HG02938 (cell line): Measurements from ENCODE around the gene SEC14L3.
"Not testable (repeated sequence)": the region's sequence is repeated elsewhere in the genome, so short reads cannot be mapped to it uniquely, and the experiment has no call there.

ENCODE experiments used
- ATAC-seq: cut with Tn5 transposase; IDR thresholded peaks from one replicate; pipeline ENCODE4 v1.9.1; 2021; ENCODE audit warnings: mild to moderate bottlenecking, moderate library complexity; ENCODE audit not compliant: unreplicated experiment

Gene SEC14L3

DNA sequence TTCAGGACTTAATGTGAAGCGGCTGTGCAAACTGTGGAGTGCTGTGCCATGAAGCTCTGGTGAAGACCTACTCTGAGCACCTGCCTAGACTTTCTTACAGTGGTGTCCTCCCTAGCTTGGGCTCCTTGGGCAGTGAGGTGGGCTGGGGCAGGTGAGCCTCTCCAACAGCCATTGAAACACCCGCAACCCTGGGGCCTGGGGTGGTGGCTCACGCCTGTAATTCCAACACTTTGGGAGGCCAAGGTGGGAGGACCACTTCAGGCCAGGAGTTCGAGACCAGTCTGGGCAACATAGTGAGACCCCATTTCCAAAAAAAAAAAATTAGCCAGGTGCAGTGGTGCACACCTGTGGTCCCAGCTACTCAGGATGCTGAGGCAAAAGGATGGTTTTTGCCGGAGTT is 14.3 kb upstream of the SEC14L3 start:
- ATAC-seq: no peak

- no peak for ATAC-seq
These were observed 13.7 kb upstream of the SEC14L3 start for GRCh38 chr22:30485362-30485988.

DNA sequence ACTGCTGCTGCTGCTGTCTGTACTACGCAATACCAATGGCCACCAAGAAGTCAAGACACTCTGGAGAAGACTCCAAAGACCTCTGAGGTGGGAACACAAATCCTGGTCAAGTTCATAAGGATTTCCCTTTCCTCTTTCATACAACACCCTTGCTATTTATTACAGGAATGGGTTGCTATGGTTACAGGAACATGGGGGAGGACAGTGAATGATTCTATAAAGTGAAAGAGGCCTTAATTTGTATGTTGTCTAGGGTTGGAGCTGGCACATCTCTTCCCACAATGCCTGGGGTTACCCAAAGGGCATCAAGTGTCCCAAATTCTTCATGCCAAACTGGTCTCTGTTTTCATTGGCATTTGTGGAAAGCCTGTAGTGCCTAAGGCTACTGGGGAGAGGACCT is 11.4 kb upstream of the SEC14L3 start:
- ATAC-seq: no peak

DNA sequence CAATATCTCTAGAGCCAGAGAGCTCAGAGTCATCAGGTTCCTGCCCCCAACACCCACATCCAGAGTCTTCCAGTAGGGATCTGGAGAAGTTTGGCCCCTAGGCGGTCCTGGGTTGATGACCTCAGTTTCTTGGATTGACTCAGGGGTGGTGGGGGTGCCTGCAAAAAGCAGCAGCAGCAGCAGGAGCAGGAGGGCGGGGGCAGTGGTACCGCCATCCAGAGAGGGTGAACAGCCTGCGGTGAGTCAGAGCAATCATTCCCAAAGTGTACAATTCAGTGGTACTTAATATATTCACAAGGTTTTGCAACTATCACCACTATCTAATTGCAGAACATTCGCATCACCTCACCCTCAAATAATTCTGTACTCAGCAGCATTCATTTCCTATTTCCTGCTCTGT is 9.9 kb upstream of the SEC14L3 start:
- no peak for ATAC-seq

DNA sequence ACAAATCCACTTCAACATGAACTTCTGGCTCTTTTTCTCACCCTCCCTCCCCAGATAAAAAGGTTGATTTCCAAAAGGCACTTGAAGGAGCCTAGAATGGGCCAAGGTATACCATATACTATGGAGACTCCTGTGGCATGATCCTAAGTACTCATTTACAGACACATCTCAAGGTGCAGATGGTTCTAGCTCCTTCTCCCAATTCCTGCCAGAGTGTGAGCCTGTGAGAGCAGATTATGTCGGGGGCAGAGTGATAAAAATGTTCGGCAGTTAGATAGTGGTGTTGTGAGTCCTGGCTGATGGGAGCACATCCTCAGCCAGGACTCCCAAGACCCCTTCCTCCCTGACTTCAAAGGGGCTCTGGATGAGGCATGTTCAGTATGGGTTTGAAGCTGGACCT is 8.2 kb upstream of the SEC14L3 start:
- ATAC-seq: no peak

- ATAC-seq: no peak
These were observed 3.0 kb upstream of the SEC14L3 start for GRCh38 chr22:30474683-30475424.

GRCh38 chr22:30474121-30474520 is 2.3 kb upstream of the SEC14L3 start:
- no peak for ATAC-seq

- ATAC-seq: no peak
These were observed 1.3 kb upstream of the SEC14L3 start for GRCh38 chr22:30472994-30473720.

- ATAC-seq: no peak
These were observed 1.2 kb downstream of the SEC14L3 start for GRCh38 chr22:30470655-30471054.

DNA sequence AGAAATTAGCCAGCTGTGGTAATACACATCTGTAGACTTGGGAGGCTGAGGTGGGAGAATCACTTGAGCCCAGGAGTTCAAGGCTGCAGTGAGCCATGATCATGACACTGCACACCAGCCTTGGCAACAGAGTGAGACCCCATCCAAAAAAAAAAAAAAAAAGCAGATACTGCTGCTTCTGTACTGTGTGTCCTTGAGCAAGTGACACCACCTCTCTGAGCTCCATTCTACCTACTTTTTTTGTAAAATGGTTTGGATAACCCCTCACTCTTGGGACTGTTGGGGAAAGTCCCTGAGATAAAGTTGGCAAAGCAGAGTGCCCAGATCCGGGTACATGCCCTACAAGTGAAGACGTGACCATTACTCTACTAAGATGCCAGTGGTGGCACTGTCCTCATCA is 2.7 kb downstream of the SEC14L3 start:
- no peak for ATAC-seq

- not testable (repeated sequence) for ATAC-seq
These were observed 11.3 kb downstream of the SEC14L3 start for GRCh38 chr22:30460555-30460954.

DNA sequence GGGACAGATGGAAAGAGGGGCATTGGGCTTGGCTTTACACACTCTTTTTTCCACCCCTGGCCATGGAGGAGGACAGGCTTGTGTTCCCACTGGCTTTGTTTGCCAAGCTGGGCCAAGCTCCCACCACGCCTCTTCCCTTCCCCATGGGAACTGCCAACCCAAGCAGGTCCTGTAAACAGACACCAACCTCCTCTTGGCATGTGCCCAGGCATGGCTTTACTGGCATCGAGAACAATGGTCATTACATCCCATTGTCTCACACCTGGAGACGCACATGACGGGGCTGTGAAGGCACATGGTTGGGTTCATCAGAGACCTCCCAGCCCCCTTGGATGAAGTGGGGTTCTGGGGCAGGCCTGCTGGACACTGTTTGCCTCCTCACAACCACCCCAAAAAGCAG is 11.7 kb downstream of the SEC14L3 start:
- no peak for ATAC-seq

DNA sequence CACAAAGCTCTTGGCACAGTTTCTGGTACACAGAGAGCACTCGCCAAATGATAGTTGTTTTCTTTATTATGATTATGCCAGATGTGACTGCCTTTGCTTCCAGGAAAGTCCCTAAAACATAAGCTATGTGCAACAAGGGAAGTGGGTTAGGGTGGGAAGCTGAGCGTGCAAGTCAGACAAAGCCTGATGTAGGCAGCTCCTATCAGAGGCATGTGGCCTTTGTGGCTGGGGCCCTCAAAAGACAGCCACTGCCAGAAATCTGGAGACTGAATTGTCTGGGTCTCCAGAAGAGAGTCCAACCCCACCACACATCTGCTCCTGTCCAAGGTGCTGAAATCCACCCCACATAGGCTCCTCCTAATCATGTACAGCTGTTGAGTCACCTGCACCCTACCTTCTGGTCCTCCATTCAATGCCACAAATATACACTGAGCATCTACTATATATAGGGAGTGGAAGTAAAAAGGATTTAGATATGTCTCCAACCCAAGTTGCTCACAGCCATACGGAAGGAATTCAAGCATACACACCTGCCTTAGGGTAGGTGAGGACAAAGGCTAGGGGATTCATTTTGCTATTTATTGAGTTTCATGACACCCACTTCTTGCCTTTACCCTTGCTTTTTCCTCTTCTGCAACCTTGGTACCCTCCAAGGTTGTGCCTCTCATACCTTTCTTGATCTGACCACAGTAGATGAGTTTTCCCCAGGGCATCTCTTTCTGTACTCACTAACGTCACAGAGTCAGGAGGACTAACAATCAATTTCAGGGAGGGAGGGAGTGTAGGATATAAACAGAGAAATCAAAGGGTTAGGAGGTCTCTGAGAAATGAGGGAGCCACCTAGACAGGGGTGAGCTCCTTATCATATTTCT is 12.4 kb downstream of the SEC14L3 start:
- no peak for ATAC-seq

DNA sequence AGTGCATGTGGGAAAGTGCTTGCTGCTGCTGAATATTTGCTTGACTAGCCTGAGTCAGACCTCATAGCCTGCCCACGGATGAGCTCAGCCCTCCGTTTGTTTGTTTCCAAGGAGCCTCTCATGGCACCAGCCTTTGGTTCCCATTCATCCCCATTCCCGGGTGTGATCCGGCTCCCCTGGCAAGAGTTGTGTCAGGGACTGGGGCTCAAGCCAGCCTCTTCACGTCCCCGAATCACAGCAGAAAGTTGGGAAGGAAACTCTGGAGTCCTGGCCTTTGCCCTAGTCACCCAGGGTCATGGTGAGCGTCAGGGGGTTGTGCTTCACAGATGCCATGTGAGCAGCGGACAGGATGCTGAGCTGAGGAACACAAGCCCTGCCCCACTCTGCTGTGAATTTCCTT is 13.8 kb downstream of the SEC14L3 start:
- no peak for ATAC-seq

DNA sequence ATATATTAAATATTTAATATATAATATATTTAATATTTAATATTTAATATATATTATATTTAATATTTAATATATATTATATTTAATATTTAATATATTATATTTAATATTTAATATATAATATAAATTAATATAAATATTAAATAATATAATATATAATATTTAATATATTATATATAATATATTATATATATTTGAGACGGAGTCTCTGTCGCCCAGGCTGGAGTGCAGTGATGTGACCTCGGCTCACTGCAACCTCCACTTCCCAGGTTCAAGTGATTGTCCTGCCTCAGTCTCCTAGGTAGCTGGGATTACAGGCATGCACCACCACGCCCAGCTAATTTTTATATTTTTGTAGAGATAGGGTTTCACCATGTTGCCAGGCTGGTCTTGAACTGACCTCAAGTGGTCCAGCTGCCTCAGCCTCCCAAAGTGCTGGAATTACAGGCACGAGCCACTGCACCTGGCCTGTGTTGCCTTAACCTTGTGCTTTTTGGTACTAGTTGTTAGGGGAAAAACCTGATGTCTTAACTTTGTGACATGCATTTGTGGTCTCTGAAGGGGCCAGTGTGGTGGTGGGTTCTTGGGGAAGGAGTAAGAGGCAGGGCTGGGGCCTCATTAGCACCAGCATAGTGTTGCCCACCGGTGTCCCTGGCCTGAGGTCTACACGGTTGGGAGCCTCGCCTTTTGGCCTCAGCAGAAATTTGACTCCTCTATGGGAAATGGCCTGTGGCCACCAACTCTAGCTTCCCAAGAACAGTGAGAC is 16.6 kb downstream of the SEC14L3 start:
- ATAC-seq: no peak

DNA sequence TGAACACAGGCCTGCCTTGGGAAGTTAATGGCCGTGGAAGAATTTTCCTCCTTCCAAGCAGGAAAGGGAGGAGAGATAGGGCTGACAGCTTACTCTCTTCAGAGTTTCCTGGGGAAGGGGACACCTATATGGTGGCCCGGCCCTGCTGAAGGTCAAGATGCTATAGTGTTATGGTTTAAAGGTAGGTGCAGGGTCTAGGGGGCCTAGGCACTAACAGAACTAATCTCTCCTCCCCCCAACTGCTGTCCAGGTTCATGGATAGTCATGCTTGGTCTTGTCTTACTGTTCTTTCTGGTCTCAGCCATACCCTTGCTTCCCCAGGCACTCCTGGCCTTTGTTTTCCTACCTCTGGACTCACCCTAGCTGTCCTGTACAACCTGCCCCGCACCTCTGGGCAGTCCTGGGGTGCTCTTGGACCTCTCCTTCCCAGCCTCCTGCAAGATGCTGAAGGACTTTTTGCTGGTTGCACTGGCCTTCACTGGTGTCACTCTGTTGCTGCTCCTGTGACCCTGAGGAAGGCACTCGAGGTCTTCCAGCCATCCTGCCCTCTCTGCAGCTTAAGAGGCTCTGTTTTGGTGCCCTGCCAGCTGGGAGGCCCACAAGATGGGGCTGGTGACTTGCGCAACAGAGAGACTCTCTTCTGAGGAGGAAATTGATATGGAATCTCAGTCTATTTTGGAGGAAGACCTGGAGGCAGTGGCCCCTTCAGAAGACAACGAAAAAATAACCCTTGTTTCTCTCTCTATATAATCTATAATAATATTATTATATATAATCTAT is 17.9 kb downstream of the SEC14L3 start:
- no peak for ATAC-seq

DNA sequence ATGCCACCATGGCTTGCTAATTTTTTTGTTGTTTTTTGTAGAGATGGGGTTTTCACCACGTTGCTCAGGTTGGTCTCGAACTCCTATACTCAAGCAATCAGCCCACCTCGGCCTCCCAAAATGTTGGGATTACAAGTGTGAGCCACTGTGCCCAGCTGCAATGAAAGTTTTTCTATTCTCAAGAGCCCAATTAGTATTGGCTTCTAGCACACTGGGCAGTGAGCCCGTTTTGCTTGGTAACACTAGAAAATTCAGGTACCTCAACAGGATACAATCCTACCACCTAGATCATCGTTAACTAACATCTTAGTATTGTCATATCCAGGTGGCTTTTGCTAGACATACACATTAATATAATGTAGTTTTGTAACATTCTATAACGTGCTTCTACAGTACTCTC is 19.0 kb downstream of the SEC14L3 start:
- ATAC-seq: no peak

DNA sequence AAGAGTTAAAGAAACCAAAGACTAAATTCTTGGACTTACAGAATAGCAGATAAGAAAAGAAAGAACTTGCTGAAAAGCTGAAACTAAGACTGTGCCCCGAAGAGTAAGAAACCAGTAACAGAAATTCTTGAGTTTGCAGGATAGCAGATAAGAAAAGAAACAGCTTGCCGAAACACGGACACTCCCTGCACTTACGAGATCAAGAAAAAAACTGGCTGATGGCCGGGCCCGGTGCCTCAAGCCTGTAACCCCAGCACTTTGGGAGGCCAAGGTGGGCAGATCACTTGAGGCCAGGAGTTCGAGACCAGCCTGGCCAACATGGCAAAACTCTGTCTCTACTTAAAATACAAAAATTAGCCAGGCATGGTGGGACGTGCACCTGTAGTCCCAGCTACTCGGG is 20.3 kb downstream of the SEC14L3 start:
- ATAC-seq: not testable (repeated sequence)

GRCh38 chr22:30447656-30448055 is 24.2 kb downstream of the SEC14L3 start:
- no peak for ATAC-seq
